ENCODE measurements around the gene ICE1.
"Not testable (repeated sequence)": the region's sequence is repeated elsewhere in the genome, so short reads cannot be mapped to it uniquely, and the experiment has no call there.

Gene ICE1

GRCh38 chr5:5403741-5404140, 18.7 kb upstream of the ICE1 start:
- no peak for DNase-seq

GRCh38 chr5:5404381-5404780, 18.1 kb upstream of the ICE1 start:
- DNase-seq: no peak

GRCh38 chr5:5405441-5405840, 17.0 kb upstream of the ICE1 start:
- DNase-seq: no peak

DNA sequence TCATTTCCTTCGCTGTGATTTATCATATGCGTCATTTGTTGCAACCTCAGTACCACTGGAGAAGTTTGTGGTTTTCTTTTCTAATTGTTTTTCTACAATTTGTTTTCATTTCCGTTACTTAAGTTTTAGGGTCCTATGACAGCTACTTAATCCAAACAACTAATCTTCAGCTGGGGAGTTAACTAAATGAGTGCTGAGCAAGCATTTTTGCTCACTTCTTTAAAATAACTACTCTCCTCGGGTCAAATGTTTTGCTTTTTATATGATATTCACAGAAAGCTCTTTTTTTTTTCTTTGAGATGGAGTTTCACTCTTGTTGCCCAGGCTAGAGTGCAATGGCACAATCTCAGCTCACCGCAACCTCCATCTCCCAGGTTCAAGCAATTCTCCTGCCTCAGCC, 14.6 kb upstream of the ICE1 start:
- no peak for DNase-seq

GRCh38 chr5:5409151-5409810, 13.2 kb upstream of the ICE1 start:
- no peak for DNase-seq

DNA sequence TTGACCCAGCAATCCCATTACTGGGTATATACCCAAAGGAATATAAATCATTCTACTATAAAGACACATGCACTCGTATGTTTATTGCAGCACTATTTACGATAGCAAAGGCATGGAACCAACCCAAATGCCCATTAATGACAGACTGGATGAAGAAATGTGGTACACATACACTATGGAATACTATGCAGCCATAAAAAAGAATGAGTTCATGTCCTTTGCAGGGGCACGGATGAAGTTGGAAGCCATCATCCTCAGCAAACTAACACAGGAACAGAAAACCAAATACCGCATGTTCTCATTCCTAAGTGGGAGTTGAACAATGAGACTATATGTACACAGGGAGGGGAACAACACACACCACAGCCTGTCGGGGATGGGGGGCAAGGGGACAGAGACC, 8.6 kb upstream of the ICE1 start:
- DNase-seq: not testable (repeated sequence)

DNA sequence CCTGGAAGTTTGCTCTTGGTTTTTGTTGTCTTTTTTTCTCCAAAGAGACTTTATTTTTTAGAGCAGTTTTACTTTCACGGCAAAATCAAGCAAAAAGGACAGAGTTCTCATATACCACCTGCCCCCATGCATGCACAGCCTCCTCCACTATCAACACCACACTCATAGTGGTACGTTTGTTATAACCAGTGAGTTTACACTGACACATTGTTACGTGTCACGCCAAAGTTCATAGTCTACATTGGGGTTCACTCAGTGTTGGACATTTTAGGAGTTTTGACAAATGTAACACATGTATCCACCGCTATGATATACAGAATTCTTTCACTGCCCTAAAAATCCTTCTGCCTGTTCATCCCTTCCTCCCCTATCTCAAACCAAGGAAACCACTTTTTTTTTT, 7.5 kb upstream of the ICE1 start:
- DNase-seq: no peak

- DNase-seq: no peak
Observed at GRCh38 chr5:5416733-5417132, 5.7 kb upstream of the ICE1 start.

- DNase-seq: no peak
Observed at GRCh38 chr5:5418006-5418405, 4.5 kb upstream of the ICE1 start.

DNA sequence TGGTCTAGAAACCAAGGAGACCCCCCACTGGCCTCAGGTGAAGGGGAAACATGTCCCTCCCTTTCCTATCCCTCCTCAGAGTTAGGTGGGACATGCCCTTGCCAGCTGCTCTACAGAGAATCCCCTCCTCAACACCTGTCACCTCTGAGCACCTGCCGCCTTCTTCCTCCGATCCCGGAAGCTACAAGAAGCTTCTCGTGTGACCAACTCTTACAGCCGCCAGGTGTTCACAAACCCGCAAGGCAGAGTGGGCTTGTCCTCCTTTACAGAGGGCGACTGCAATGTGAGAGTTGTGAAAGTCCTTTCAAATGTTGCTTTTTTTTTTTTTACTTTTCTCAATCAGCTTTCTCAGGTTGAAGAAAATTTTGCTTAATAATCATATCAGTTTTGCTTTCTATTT, 3.7 kb upstream of the ICE1 start:
- DNase-seq: no peak

DNA sequence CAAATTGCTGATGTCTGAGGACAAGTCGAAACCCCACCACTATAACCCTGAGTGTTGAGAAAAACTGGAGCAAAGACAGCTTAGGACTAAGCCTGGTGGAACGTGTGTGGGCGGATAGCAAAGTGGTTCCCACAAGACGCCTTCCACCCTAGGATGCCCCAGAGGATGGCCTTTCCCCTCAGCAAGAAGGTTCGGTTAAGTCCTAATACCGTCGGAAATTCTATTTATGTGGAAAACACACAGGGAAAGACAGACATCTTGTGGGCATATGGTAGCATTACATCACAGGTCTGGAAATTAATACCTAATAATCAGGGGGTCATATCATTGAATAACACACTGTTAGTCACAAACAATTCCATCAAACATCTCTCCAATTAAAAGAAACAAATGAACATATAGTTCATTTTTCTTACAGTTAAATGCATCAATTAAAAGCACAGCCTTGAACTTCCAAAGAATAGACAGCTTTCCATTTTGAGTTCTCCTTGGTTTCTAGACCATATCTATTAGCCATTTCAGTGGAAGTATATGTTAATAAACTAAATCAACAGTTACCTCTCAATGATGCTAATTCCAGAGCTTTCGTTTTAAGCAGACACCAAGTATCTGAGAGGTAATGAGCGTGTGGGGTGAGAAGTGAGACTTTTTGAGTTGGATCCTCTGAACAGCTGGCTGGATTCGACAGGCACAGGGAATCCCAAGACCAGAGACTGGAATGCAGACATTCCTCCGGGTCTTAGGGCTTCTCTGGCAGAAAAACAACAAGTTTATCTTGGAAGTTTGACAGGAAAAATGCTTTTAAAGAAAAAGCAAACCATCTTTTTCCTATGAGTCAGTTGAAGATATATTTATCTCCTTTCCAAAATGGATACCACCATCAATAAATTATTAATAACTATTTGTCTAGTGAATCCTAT, 2.9 kb upstream of the ICE1 start:
- peak in 3 of 51 donors; percentile 5 to 27 (median 10) for DNase-seq

- no peak for DNase-seq
Observed at GRCh38 chr5:5420251-5420650, 2.2 kb upstream of the ICE1 start.

- peak in 3 of 51 donors; percentile 27 to 56 (median 42) for DNase-seq
Observed at GRCh38 chr5:5421149-5421960, 1.1 kb upstream of the ICE1 start.

DNA sequence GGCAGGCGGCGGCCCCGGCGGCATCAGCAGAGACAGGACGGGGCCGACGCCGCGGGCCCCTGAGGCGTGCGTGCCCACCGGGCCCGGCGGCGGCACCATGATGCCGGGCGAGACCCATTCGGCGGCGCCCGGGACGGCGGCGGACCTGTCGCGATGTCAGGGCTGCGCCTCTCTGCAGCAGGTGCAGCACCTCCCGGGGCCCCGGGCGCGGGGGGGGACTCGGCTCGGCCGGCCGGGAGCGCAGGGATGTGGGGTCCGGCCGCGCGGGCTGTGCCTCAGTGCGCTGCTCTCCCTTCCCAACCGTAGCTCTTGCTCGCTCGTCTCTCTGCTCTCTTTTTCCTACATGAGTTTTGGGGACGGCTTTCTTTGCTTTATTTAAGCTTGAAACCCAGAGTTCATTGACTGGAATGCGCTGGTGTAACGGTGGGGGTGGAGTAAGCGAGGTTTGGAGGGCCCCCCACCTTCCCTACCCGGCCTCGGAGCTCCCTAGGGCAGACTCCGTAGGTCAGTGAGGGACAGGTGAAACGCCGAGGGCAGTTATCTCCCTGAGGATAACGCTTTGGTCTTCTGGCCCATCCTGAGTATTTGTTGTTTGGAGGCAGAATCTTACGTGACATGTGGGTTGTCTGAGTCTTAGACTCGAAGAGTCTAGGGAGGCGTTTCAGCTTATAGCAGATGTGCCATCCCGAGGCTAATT, 490 bp downstream of the ICE1 start:
- peak in 1 of 51 donors; percentile 44 for DNase-seq

DNA sequence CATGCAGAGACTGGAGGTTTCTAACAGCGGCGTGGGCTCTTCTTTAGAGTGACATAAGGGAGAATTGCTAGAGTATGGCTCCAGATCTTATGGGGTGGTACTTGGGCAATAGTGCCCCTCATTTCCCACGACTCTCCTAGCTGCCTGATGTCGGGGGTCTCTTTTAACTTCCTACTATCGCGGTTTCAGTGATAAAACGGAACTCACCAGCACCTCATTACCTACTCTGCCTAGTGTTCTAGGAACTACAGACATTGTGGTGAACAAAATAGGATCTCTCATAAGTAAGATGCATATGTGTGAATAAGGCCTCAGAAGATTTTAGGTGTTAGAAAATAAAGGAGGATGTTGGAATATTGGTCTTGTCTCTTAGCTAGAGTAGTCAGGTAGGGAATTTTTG, 1.1 kb downstream of the ICE1 start:
- no peak for DNase-seq

- no peak for DNase-seq
Observed at GRCh38 chr5:5424736-5425135, 2.3 kb downstream of the ICE1 start.

DNA sequence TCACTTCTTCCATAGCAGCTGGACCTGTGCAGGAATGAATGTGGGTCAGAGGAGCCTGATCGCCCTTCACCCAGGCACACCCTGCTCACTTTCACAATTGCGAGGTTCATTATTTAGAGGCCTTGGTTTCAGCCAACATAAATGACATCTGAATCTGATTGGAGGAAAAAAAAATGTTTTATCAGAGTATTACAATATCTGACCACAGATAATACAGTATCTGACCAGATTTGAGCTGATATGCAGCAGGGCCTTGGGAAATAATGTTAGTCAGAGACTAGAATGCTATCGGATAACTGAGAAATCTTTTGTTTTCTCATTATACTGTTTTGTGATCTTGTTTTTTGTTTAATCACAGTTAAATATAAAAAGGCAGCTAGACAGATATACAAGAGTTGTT, 7.7 kb downstream of the ICE1 start:
- no peak for DNase-seq

DNA sequence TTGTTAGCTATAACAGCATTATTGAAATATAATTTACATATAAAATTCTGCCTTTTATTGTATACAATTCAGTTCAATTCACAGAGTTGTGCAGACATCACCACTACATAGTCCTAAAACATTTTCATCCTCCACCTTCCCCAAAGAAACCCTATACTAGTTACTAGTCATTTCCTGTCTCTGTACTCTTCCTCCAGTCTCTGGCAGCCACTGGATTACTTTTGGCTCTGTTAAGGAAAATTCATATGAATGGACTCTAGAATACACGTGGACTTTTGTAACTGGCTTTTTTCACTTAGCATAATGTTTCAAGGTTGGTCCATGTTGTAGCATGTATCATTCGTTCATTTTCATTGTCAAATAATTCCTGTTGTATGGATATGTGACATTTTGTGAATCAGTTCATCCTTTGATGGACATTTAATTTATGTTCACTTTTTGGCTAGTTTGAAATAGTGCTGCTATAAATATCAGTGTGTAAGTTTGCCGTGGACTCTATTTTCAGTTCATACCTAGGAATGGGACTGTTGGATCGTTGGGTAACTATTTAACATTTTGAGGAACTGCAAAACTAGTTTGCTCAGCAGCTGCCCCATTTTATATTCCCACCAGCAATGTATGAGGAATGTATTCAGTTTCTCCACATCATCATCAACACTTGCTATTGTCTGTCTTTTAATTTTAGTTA, 9.7 kb downstream of the ICE1 start:
- DNase-seq: no peak

DNA sequence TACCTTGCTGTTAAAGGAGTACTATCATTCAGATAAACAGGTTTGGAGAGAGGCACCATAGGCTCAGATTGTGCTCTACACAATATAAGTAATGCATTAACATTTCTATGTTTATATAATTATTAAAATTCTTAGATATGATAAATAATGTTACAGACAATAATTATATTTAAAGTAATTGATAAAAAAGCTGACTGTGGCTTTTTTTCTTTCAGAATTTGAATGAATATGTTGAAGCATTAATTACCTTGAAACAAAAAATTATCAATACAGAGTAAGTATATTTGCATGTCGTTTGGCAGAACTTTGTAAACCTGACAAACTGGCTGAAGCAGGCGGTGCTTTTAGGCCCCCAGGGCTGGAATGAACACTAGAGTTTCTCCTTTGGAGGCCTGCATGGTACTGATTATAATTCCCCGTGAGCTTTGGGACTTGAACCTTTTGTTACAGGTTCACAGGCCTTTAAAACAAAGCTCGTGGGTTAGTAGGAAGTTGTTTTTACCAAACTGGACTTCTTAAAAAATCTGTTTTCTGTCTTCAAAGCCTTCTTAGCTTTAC, 13.8 kb downstream of the ICE1 start:
- no peak for DNase-seq
